Type B pancreatic cell (in vitro differentiated cells): ENCODE measurements around the gene CDKAL1. TPM values are rescaled to one million over a fixed set of nuclear protein-coding genes. Genes with fewer than 3 reads are reported as not detected.

ENCODE experiments used
- DNase-seq: peaks from one replicate; pipeline ENCODE4 v3.0.0; 2021; ENCODE audit warnings: mixed read lengths; ENCODE audit not compliant: unreplicated experiment; ENCODE audit errors: extremely low spot score
- H3K27ac Mint-ChIP-seq: 2 replicates; pipeline ENCODE4 v1.8.0; 2021; ENCODE audit warnings: mild to moderate bottlenecking, mixed read lengths
- H3K27me3 Mint-ChIP-seq: 2 replicates; pipeline ENCODE4 v1.8.0; 2021; ENCODE audit warnings: mixed read lengths
- H3K36me3 Mint-ChIP-seq: 2 replicates; pipeline ENCODE4 v1.8.0; 2021; ENCODE audit warnings: mixed read lengths
- H3K4me1 Mint-ChIP-seq: one replicate; pipeline ENCODE4 v1.8.0; 2021; ENCODE audit warnings: mixed read lengths; ENCODE audit not compliant: unreplicated experiment
- H3K4me3 Mint-ChIP-seq: 2 replicates; pipeline ENCODE4 v1.8.0; 2021; ENCODE audit warnings: mild to moderate bottlenecking, mixed read lengths
- H3K9me3 Mint-ChIP-seq: 2 replicates; pipeline ENCODE4 v1.8.0; 2021; ENCODE audit warnings: mixed read lengths
- CTCF ChIP-seq: fragments of 200-600 bp; sonication (generic); conservative IDR thresholded peaks from 2 replicates; pipeline ENCODE4 v1.5.0; 2021; ENCODE audit warnings: antibody characterized with exemption, mild to moderate bottlenecking
- total RNA-seq: library from RNA; stranded (reverse); gene quantifications from 2 replicates; pipeline ENCODE4 v1.2.1, GENCODE V29; 2021; ENCODE audit warnings: low replicate concordance

CDKAL1 gene
- total RNA-seq, 1 donor from 2014 or later = 21.0 TPM

GRCh38 chr6:20696676-20697075, 162.4 kb downstream of the CDKAL1 start:
- no peak for DNase-seq
- Mint-ChIP-seq H3K4me3 (no peak overlapping the region), H3K36me3 (no peaks in the 10 kb centered on the region), H3K27ac (peak overlapping the region; percentile 84), H3K4me1 (peaks cover 31% of the 10 kb centered on the region), H3K27me3 (no peaks in the 10 kb centered on the region), H3K9me3 (no peaks in the 10 kb centered on the region)
- no peak for TF ChIP-seq CTCF

- Mint-ChIP-seq H3K27ac (peak overlapping the region; percentile 56), H3K9me3 (no peaks in the 10 kb centered on the region), H3K4me1 (peaks cover 28% of the 10 kb centered on the region), H3K27me3 (no peaks in the 10 kb centered on the region), H3K4me3 (peak overlapping the region; percentile 23), H3K36me3 (no peaks in the 10 kb centered on the region)
- no peak for TF ChIP-seq CTCF
- DNase-seq = no peak
Measured at GRCh38 chr6:20698675-20699074, 164.4 kb downstream of the CDKAL1 start.

- Mint-ChIP-seq H3K4me3 (peak overlapping the region; percentile 51), H3K27ac (no peak overlapping the region), H3K36me3 (no peaks in the 10 kb centered on the region), H3K4me1 (peaks cover 33% of the 10 kb centered on the region), H3K9me3 (no peaks in the 10 kb centered on the region), H3K27me3 (no peaks in the 10 kb centered on the region)
- DNase-seq = no peak
- no peak for TF ChIP-seq CTCF
Measured at GRCh38 chr6:20699402-20699801, 165.1 kb downstream of the CDKAL1 start.

- H3K27me3 Mint-ChIP-seq = no peaks in the 10 kb centered on the region
- DNase-seq = no peak
- peak overlapping the region; percentile 43 for H3K4me3 Mint-ChIP-seq
- H3K9me3 Mint-ChIP-seq = no peaks in the 10 kb centered on the region
- H3K4me1 Mint-ChIP-seq = peaks cover 34% of the 10 kb centered on the region
- H3K36me3 Mint-ChIP-seq = no peaks in the 10 kb centered on the region
- H3K27ac Mint-ChIP-seq = no peak overlapping the region
- TF ChIP-seq CTCF = no peak
Measured at GRCh38 chr6:20700375-20700774, 166.1 kb downstream of the CDKAL1 start.

GRCh38 chr6:20702366-20702765, 168.1 kb downstream of the CDKAL1 start:
- H3K9me3 Mint-ChIP-seq = no peaks in the 10 kb centered on the region

More at GRCh38 chr6:20702366-20702765, 168.1 kb downstream of the CDKAL1 start:
- peaks cover 3% of the 10 kb centered on the region for H3K36me3 Mint-ChIP-seq
- peaks cover 39% of the 10 kb centered on the region for H3K4me1 Mint-ChIP-seq
- H3K4me3 Mint-ChIP-seq = no peak overlapping the region
- no peak for DNase-seq
- peak overlapping the region; percentile 50 for H3K27ac Mint-ChIP-seq
- no peaks in the 10 kb centered on the region for H3K27me3 Mint-ChIP-seq
- no peak for TF ChIP-seq CTCF
